HEK293 (cell line): ENCODE results near the gene RALGAPA2.

Experiments used
- CTCF ChIA-PET: fragments of 350-600 bp; formaldehyde crosslinking; extraction: SDS; loops from one replicate; lab custom pipeline; 2021; ENCODE audit warnings: antibody characterized with exemption; lab: Yijun Ruan, JAX
- POLR2A ChIA-PET: fragments of 300-600 bp; formaldehyde crosslinking; extraction: SDS; loops from one replicate; lab custom pipeline; 2020; ENCODE audit warnings: antibody characterized with exemption, inconsistent platforms; lab: Yijun Ruan, JAX
- H3K27ac ChIP-seq: fragments of 200-500 bp; sonication (Bioruptor generic); 2 replicates; pipeline ENCODE4 v1.5.1; 2014; ENCODE audit warnings: low read depth, low read length, control low read depth, inconsistent platforms; ENCODE audit errors: extremely low read depth
- H3K36me3 ChIP-seq, 2 experiments: fragments of 200-500 bp in 1 of 2; sonication (Bioruptor generic) in 1 of 2; 1 replicate in 1 of 2; 2 replicates in 1 of 2; pipeline ENCODE4 v1.5.1; 2014 to 2017; ENCODE audit warnings: inconsistent platforms in 2 of 2, low read length in 2 of 2; ENCODE audit not compliant: control insufficient read depth in 2 of 2, insufficient read depth in 1 of 2
- H3K4me1 ChIP-seq: fragments of 200-500 bp; sonication (Bioruptor generic); 2 replicates; pipeline ENCODE4 v1.5.1; 2014; ENCODE audit warnings: mild to moderate bottlenecking, low read length, inconsistent platforms; ENCODE audit not compliant: control insufficient read depth, insufficient read depth
- H3K4me3 ChIP-seq: 2 replicates; pipeline ENCODE4 v1.5.1; 2011; ENCODE audit warnings: low read depth, mild to moderate bottlenecking, control low read depth, low read length, moderate library complexity
- H3K9me3 ChIP-seq: fragments of 200-500 bp; sonication (Bioruptor generic); 2 replicates; pipeline ENCODE4 v1.5.1; 2014; ENCODE audit warnings: low read depth, low read length, inconsistent platforms; ENCODE audit not compliant: control insufficient read depth, insufficient read depth
- BCL6B ChIP-seq: fragments of 450-650 bp; formaldehyde crosslinking; IDR thresholded peaks from 2 replicates; pipeline ENCODE4 v1.5.1; 2017; ENCODE audit warnings: missing biosample characterization, missing genetic modification characterization
- GFI1B ChIP-seq: fragments of 450-650 bp; formaldehyde crosslinking; IDR thresholded peaks from 2 replicates; pipeline ENCODE4 v1.5.1; 2016; ENCODE audit warnings: missing biosample characterization, missing genetic modification characterization
- MYNN ChIP-seq: fragments of 450-650 bp; formaldehyde crosslinking; IDR thresholded peaks from 2 replicates; pipeline ENCODE4 v1.5.1; 2016; ENCODE audit warnings: missing biosample characterization, missing genetic modification characterization, borderline replicate concordance
- SALL2 ChIP-seq: fragments of 450-650 bp; formaldehyde crosslinking; IDR thresholded peaks from 2 replicates; pipeline ENCODE4 v1.5.0; 2017; ENCODE audit warnings: missing biosample characterization, mild to moderate bottlenecking, missing genetic modification characterization, borderline replicate concordance
- SP2 ChIP-seq: fragments of 450-650 bp; formaldehyde crosslinking; IDR thresholded peaks from 2 replicates; pipeline ENCODE4 v1.5.1; 2016; ENCODE audit warnings: missing biosample characterization, missing genetic modification characterization
- TSHZ1 ChIP-seq: fragments of 450-650 bp; formaldehyde crosslinking; IDR thresholded peaks from 2 replicates; pipeline ENCODE4 v1.5.1; 2016; ENCODE audit warnings: missing biosample characterization, missing genetic modification characterization, borderline replicate concordance
- ZBTB20 ChIP-seq: fragments of 450-650 bp; formaldehyde crosslinking; IDR thresholded peaks from 2 replicates; pipeline ENCODE4 v1.5.1; 2016; ENCODE audit warnings: missing biosample characterization, missing genetic modification characterization
- ZBTB44 ChIP-seq: fragments of 450-650 bp; IDR thresholded peaks from 2 replicates; pipeline ENCODE4 v1.5.1; 2018; ENCODE audit warnings: missing biosample characterization, mild to moderate bottlenecking, missing genetic modification characterization
- ZBTB8A ChIP-seq: fragments of 450-650 bp; formaldehyde crosslinking; IDR thresholded peaks from 2 replicates; pipeline ENCODE4 v1.5.1; 2016; ENCODE audit warnings: missing biosample characterization, missing genetic modification characterization
- ZNF19 ChIP-seq: fragments of 450-650 bp; formaldehyde crosslinking; IDR thresholded peaks from 2 replicates; pipeline ENCODE4; 2016; ENCODE audit warnings: missing biosample characterization, missing genetic modification characterization, low read depth
- ZNF423 ChIP-seq: fragments of 450-650 bp; formaldehyde crosslinking; IDR thresholded peaks from 2 replicates; pipeline ENCODE4 v1.5.1; 2016; ENCODE audit warnings: missing biosample characterization, missing genetic modification characterization
- ZNF544 ChIP-seq: fragments of 450-650 bp; formaldehyde crosslinking; IDR thresholded peaks from 2 replicates; pipeline ENCODE4 v1.5.0; 2017; ENCODE audit warnings: missing biosample characterization, missing genetic modification characterization
- ZNF548 ChIP-seq: fragments of 450-650 bp; formaldehyde crosslinking; IDR thresholded peaks from 2 replicates; pipeline ENCODE4 v1.5.1; 2016; ENCODE audit warnings: missing biosample characterization, missing genetic modification characterization
- ZNF596 ChIP-seq: fragments of 450-650 bp; IDR thresholded peaks from 2 replicates; pipeline ENCODE4 v1.5.0; 2018; ENCODE audit warnings: missing biosample characterization, mild to moderate bottlenecking, missing genetic modification characterization, moderate library complexity
- ZNF623 ChIP-seq: fragments of 450-650 bp; formaldehyde crosslinking; IDR thresholded peaks from 2 replicates; pipeline ENCODE4 v1.5.1; 2016; ENCODE audit warnings: missing biosample characterization, missing genetic modification characterization
- ZNF704 ChIP-seq: fragments of 450-650 bp; formaldehyde crosslinking; IDR thresholded peaks from 2 replicates; pipeline ENCODE4 v1.5.1; 2016; ENCODE audit warnings: missing biosample characterization, missing genetic modification characterization
- ZNF747 ChIP-seq: fragments of 450-650 bp; formaldehyde crosslinking; IDR thresholded peaks from 2 replicates; pipeline ENCODE4 v1.5.1; 2016; ENCODE audit warnings: missing biosample characterization, missing genetic modification characterization
- ZNF768 ChIP-seq: fragments of 450-650 bp; formaldehyde crosslinking; IDR thresholded peaks from 2 replicates; pipeline ENCODE4 v1.5.1; 2018; ENCODE audit warnings: missing biosample characterization, mild to moderate bottlenecking, missing genetic modification characterization
- ZNF777 ChIP-seq: fragments of 450-650 bp; formaldehyde crosslinking; IDR thresholded peaks from 2 replicates; pipeline ENCODE4 v1.5.1; 2017; ENCODE audit warnings: missing biosample characterization, missing genetic modification characterization, borderline replicate concordance

RALGAPA2 gene

GRCh38 chr20:20566516-20566915 is 145.9 kb downstream of the RALGAPA2 start:
- TF ChIP-seq ZNF596 (tag by site-specific recombination) (no peak), ZBTB44 (no peak), ZNF544 (tag by site-specific recombination) (no peak), ZNF623 (no peak), ZNF19 (tag by site-specific recombination) (no peak), ZNF777 (tag by site-specific recombination) (no peak), ZBTB8A (tag by site-specific recombination) (no peak), ZNF747 (tag by site-specific recombination) (no peak), MYNN (tag by site-specific recombination) (no peak)
- Histone ChIP-seq H3K27ac (no peak overlapping the region), H3K9me3 (no peaks in the 10 kb centered on the region), H3K36me3 (peaks cover 0 to 10% of the 10 kb centered on the region in 2 experiments; a peak in 1 of 3 replicates), H3K4me1 (no peaks in the 10 kb centered on the region), H3K4me3 (no peak overlapping the region)
- ChIA-PET POLR2A (no interaction called here), CTCF (interaction anchor here (0.7 to 1.1 kb wide), 6 partner anchors 9 to 482 kb away, joined by 3 read pairs; no protein-coding TSS in a partner anchor)

GRCh38 chr20:20564279-20564678 is 148.2 kb downstream of the RALGAPA2 start:
- no peaks in the 10 kb centered on the region for H3K4me1 ChIP-seq
- no peak for TF ChIP-seq ZBTB20 (tag by site-specific recombination)
- no peak for TF ChIP-seq ZNF768 (tag by site-specific recombination)
- no peak for TF ChIP-seq ZNF423
- TF ChIP-seq BCL6B (tag by site-specific recombination): no peak
- no peak for TF ChIP-seq GFI1B (tag by site-specific recombination)
- no peak for TF ChIP-seq ZNF704 (tag by site-specific recombination)
- no peak for TF ChIP-seq SP2
- no peak for TF ChIP-seq ZNF548 (tag by site-specific recombination)
- TF ChIP-seq SALL2 (tag by site-specific recombination): no peak
- TF ChIP-seq, all 188 proteins: peak for 0
- H3K9me3 ChIP-seq: no peaks in the 10 kb centered on the region
- H3K27ac ChIP-seq: no peak overlapping the region
- no peak overlapping the region for H3K4me3 ChIP-seq
- POLR2A ChIA-PET: no interaction called here
- peaks cover 0 to 5% of the 10 kb centered on the region in 2 experiments; a peak in 1 of 3 replicates for H3K36me3 ChIP-seq
- CTCF ChIA-PET: interaction anchor here (1.1 to 1.2 kb wide), 2 partner anchors 31 to 481 kb away, joined by 3 read pairs; no protein-coding TSS in a partner anchor

- TF ChIP-seq TSHZ1 (tag by site-specific recombination): no peak
- no peak overlapping the region for H3K4me3 ChIP-seq
- POLR2A ChIA-PET: no interaction called here
- CTCF ChIA-PET: interaction anchor here (0.6 kb wide), 1 partner anchor 869 kb away, joined by 4 read pairs; no protein-coding TSS in a partner anchor
- H3K4me1 ChIP-seq: no peaks in the 10 kb centered on the region
- H3K9me3 ChIP-seq: no peaks in the 10 kb centered on the region
- H3K36me3 ChIP-seq: peaks cover 0 to 5% of the 10 kb centered on the region in 2 experiments; a peak in 1 of 3 replicates
- H3K27ac ChIP-seq: no peak overlapping the region
These were observed 149.9 kb downstream of the RALGAPA2 start for GRCh38 chr20:20562507-20562906.
